Hematopoietic multipotent progenitor cell treated with erythropoietin and hydrocortisone succinate and interleukin-3 and kit ligand, for 17 days (in vitro differentiated cells): ENCODE results near the gene PRPH.
A peak's percentile ranks its signal among the peaks of the same experiment; 100 is the strongest.

Source experiments
- DNase-seq: peaks from one replicate; pipeline ENCODE4 v3.0.0-alpha.2; 2015; ENCODE audit warnings: low spot score

PRPH gene

DNA sequence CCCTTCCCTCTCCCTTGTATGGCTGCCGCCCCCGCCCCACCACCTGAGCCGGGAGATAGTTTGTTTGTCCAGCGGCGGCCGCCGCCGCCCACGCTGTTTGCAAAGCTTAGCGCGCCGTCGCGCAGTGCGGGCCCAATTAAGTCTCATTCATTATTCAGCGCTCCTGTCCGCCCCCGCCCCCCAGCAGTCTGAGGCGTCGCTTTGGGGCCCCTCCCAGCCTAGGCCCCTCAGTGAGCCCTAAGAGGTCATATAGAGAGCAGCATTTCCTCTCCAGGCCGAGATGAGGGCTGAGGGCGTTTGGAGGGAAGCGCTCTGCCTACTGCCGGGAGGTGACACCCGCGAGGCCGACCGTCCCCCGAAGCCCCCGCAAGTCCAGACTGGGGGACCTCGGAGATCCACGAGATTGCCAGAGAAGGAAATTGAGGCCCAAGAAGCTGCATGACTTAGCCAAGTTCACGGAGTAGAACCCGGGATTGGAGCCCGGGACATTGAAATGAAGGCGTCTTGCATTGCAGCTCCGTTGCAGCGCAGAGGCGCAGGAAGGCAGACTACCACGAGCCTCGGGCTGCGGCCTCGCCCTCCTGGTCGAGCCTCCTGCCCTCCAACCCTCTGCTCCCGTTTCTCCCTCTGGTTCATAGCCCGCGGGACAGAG lies 51.8 kb downstream of the PRPH start, which contains the start of gene DNAJC22:
DNAJC22 (plus strand) TSS at position 230 of the 652 bp plus-strand sequence. CDS start 1,985 bp downstream, outside the sequence.
- no peak for DNase-seq

- DNase-seq, result peak; percentile 72
These were observed 52.6 kb downstream of the PRPH start for GRCh38 chr12:49347311-49348193.
